ENCODE data around the gene MFAP1.
"Not testable (repeated sequence)": the region's sequence is repeated elsewhere in the genome, so short reads cannot be mapped to it uniquely, and the experiment has no call there.

Gene MFAP1

GRCh38 chr15:43815064-43815463 lies 9.4 kb downstream of the MFAP1 start:
- DNase-seq: not testable (repeated sequence)

- peak; percentile 60 for DNase-seq
These were observed 15.4 kb downstream of the MFAP1 start for GRCh38 chr15:43808960-43809678.

- DNase-seq: no peak
These were observed 16.0 kb downstream of the MFAP1 start for GRCh38 chr15:43808435-43808950.

- not testable (repeated sequence) for DNase-seq
These were observed 21.8 kb downstream of the MFAP1 start for GRCh38 chr15:43802676-43803075.

GRCh38 chr15:43800286-43801141 lies 24.0 kb downstream of the MFAP1 start, which contains the start of gene HYPK:
HYPK (plus strand) TSS chr15:43800599; CDS start chr15:43800623, 24 bp downstream.
- peak; percentile 93 for DNase-seq

- DNase-seq: no peak
These were observed 24.6 kb downstream of the MFAP1 start, which contains the start of gene SERINC4 for GRCh38 chr15:43799945-43800285. SERINC4 (minus strand) TSS chr15:43800220; CDS start chr15:43799986, 234 bp downstream.

- no peak for DNase-seq
These were observed 25.1 kb downstream of the MFAP1 start for GRCh38 chr15:43799209-43799944.

GRCh38 chr15:43796566-43796965 lies 27.9 kb downstream of the MFAP1 start:
- no peak for DNase-seq

- DNase-seq: no peak
These were observed 28.5 kb downstream of the MFAP1 start for GRCh38 chr15:43795997-43796396.

- no peak for DNase-seq
These were observed 29.3 kb downstream of the MFAP1 start for GRCh38 chr15:43795197-43795596.

- DNase-seq: no peak
These were observed 30.0 kb downstream of the MFAP1 start for GRCh38 chr15:43794269-43795037.

GRCh38 chr15:43793647-43794046 lies 30.8 kb downstream of the MFAP1 start:
- DNase-seq: no peak

GRCh38 chr15:43792761-43793476 lies 31.6 kb downstream of the MFAP1 start:
- DNase-seq: peak; percentile 40

- peak; percentile 100 for DNase-seq
These were observed 32.3 kb downstream of the MFAP1 start, which contains the start of gene SERF2 for GRCh38 chr15:43791993-43792760. SERF2 (plus strand) TSS chr15:43792320; CDS start chr15:43792377, 57 bp downstream.

GRCh38 chr15:43789409-43789808 lies 35.1 kb downstream of the MFAP1 start:
- no peak for DNase-seq

GRCh38 chr15:43779016-43779415 lies 45.5 kb downstream of the MFAP1 start:
- no peak for DNase-seq

- peak; percentile 80 for DNase-seq
These were observed 47.1 kb downstream of the MFAP1 start for GRCh38 chr15:43777267-43777914.

- DNase-seq: peak; percentile 77
These were observed 47.7 kb downstream of the MFAP1 start, which contains the start of gene ELL3 for GRCh38 chr15:43776718-43777266. ELL3 (minus strand) TSS chr15:43776966; CDS start chr15:43776901, 65 bp downstream.

- peak; percentile 84 for DNase-seq
These were observed 48.3 kb downstream of the MFAP1 start for GRCh38 chr15:43776101-43776717.

Data from CD4-positive, alpha-beta T cell treated with Interferon gamma for 1 hour (primary cell).